GM12891 (cell line): Measurements from ENCODE around the gene ZPR1.

Source experiments
- DNase-seq: peaks from one replicate; pipeline ENCODE4 v3.0.0; 2011; ENCODE audit warnings: low spot score; ENCODE audit not compliant: insufficient read length
- FAIRE-seq: peaks from 2 replicates; lab custom pipeline; 2011; peaks lifted over from hg19 to GRCh38; lab: Jason Lieb, UNC
- PAX5 ChIP-seq: IDR thresholded peaks from 2 replicates; pipeline ENCODE4 v1.6.1; 2011; ENCODE audit warnings: low read length, moderate library complexity, mild to moderate bottlenecking; ENCODE audit not compliant: insufficient read depth, severe bottlenecking
- POLR2A ChIP-seq: IDR thresholded peaks from 2 replicates; pipeline ENCODE4 v1.6.1; 2011; ENCODE audit warnings: low read depth, low read length, control low read depth
- POLR2AphosphoS5 ChIP-seq: IDR thresholded peaks from 2 replicates; pipeline ENCODE4 v1.6.1; 2011; ENCODE audit warnings: low read depth, low read length, control low read depth
- POU2F2 ChIP-seq: IDR thresholded peaks from 2 replicates; pipeline ENCODE4 v1.6.1; 2011; ENCODE audit warnings: low read depth, mild to moderate bottlenecking, control low read depth, low read length, moderate library complexity
- SPI1 ChIP-seq: IDR thresholded peaks from 2 replicates; pipeline ENCODE4 v1.6.1; 2011; ENCODE audit warnings: low read depth, low read length, control low read depth
- TAF1 ChIP-seq: IDR thresholded peaks from 2 replicates; pipeline ENCODE4 v1.6.1; 2011; ENCODE audit warnings: low read depth, low read length, control low read depth

ZPR1 gene

GRCh38 chr11:116831790-116832349, 44.0 kb upstream of the ZPR1 start:
- TF ChIP-seq POLR2A (no peak), SPI1 (no peak), POU2F2 (no peak), PAX5 (no peak), TAF1 (no peak), POLR2AphosphoS5 (no peak)
- FAIRE-seq: no peak
- DNase-seq: no peak

- TF ChIP-seq SPI1: no peak
- TF ChIP-seq POLR2A: no peak
- TF ChIP-seq POU2F2: no peak
- no peak for TF ChIP-seq TAF1
- no peak for TF ChIP-seq POLR2AphosphoS5
- no peak for TF ChIP-seq PAX5
- no peak for DNase-seq
- no peak for FAIRE-seq
Observed at GRCh38 chr11:116830184-116830912, 42.5 kb upstream of the ZPR1 start.

- no peak for TF ChIP-seq POLR2A
- TF ChIP-seq POU2F2: no peak
- TF ChIP-seq SPI1: no peak
- TF ChIP-seq PAX5: no peak
- no peak for TF ChIP-seq TAF1
- no peak for TF ChIP-seq POLR2AphosphoS5
- DNase-seq (no peak), FAIRE-seq (no peak)
Observed at GRCh38 chr11:116829525-116830183, 41.8 kb upstream of the ZPR1 start, which contains the start of gene APOC3. TSS of gene APOC3 (plus strand) at chr11:116829907. CDS start at chr11:116830583, 676 bp downstream.

- no peak for FAIRE-seq
Observed at GRCh38 chr11:116828632-116829524, 41.1 kb upstream of the ZPR1 start.

GRCh38 chr11:116827461-116827860, 39.6 kb upstream of the ZPR1 start:
- no peak for FAIRE-seq
- no peak for DNase-seq
- TF ChIP-seq PAX5 (no peak), POLR2A (no peak), POU2F2 (no peak), POLR2AphosphoS5 (no peak), SPI1 (no peak), TAF1 (no peak)

More at GRCh38 chr11:116828632-116829524, 41.1 kb upstream of the ZPR1 start:
- TF ChIP-seq POU2F2: no peak
- TF ChIP-seq TAF1: no peak
- TF ChIP-seq PAX5: no peak
- DNase-seq: no peak

GRCh38 chr11:116826751-116827431, 39.1 kb upstream of the ZPR1 start:
- TF ChIP-seq TAF1: no peak
- TF ChIP-seq SPI1: no peak
- no peak for TF ChIP-seq POU2F2
- TF ChIP-seq POLR2A: no peak
- TF ChIP-seq POLR2AphosphoS5: no peak
- no peak for TF ChIP-seq PAX5
- DNase-seq: no peak
- no peak for FAIRE-seq

GRCh38 chr11:116825854-116826750, 38.3 kb upstream of the ZPR1 start:
- no peak for FAIRE-seq
- DNase-seq: no peak
- TF ChIP-seq POU2F2: no peak

- no peak for FAIRE-seq
Observed at GRCh38 chr11:116825434-116825833, 37.6 kb upstream of the ZPR1 start.

More at GRCh38 chr11:116825434-116825833, 37.6 kb upstream of the ZPR1 start:
- DNase-seq: no peak
- no peak for TF ChIP-seq SPI1
- no peak for TF ChIP-seq POLR2AphosphoS5
- no peak for TF ChIP-seq POLR2A
- no peak for TF ChIP-seq POU2F2
- no peak for TF ChIP-seq TAF1
- no peak for TF ChIP-seq PAX5
